MCF 10A (cell line): Measurements from ENCODE around the gene CLDN7. TPM values are rescaled to one million over a fixed set of nuclear protein-coding genes. Genes with fewer than 3 reads are reported as not detected.

Source experiments
- BruUV-seq: library from RNA; stranded (reverse); fragments of 400-500 nt; replicated peaks from 2 replicates; lab custom pipeline; 2021; lab: Mats Ljungman, UMichigan
- CTCF ChIA-PET: fragments of 300-600 bp; sonication (Branson Sonifier 250); formaldehyde crosslinking; extraction: SDS; loops from one replicate; lab custom pipeline; 2021; ENCODE audit warnings: antibody characterized with exemption, inconsistent platforms; lab: Yijun Ruan, JAX
- POLR2A ChIA-PET: fragments of 300-600, 350-650 bp; sonication (Branson Sonifier 250); formaldehyde crosslinking; extraction: SDS; loops from one replicate; lab custom pipeline; 2020; ENCODE audit warnings: antibody characterized with exemption, inconsistent platforms; lab: Yijun Ruan, JAX
- DNase-seq: peaks from one replicate; pipeline ENCODE4 v3.0.0-alpha.2; 2018; ENCODE audit not compliant: unreplicated experiment
- H3K27ac Mint-ChIP-seq: one replicate; pipeline ENCODE4 v1.8.0; 2022; ENCODE audit warnings: mild to moderate bottlenecking, low read depth, mixed read lengths; ENCODE audit not compliant: unreplicated experiment
- H3K27me3 Mint-ChIP-seq: one replicate; pipeline ENCODE4 v1.8.0; 2022; ENCODE audit warnings: mixed read lengths; ENCODE audit not compliant: insufficient read depth, unreplicated experiment
- H3K36me3 Mint-ChIP-seq: one replicate; pipeline ENCODE4 v1.8.0; 2022; ENCODE audit warnings: mild to moderate bottlenecking, moderate library complexity, mixed read lengths; ENCODE audit not compliant: insufficient read depth, unreplicated experiment
- H3K4me1 Mint-ChIP-seq: one replicate; pipeline ENCODE4 v1.8.0; 2022; ENCODE audit warnings: mixed read lengths; ENCODE audit not compliant: insufficient read depth, unreplicated experiment
- H3K4me3 Mint-ChIP-seq: one replicate; pipeline ENCODE4 v1.8.0; 2022; ENCODE audit warnings: mild to moderate bottlenecking, moderate library complexity, mixed read lengths; ENCODE audit not compliant: unreplicated experiment
- H3K9me3 Mint-ChIP-seq: one replicate; pipeline ENCODE4 v1.8.0; 2022; ENCODE audit warnings: mixed read lengths; ENCODE audit not compliant: unreplicated experiment
- CTCF ChIP-seq: fragments of 200-600 bp; IDR thresholded peaks from one replicate; pipeline ENCODE4 v1.8.0; 2022; ENCODE audit warnings: antibody characterized with exemption, mild to moderate bottlenecking; ENCODE audit not compliant: unreplicated experiment
- intact Hi-C: fragments of 100-400 bp; cut with micrococcal nuclease; formaldehyde crosslinking; loops from 2 replicates; pipeline ENCODE4 v1.14.1; 2022
- total RNA-seq: library from RNA; stranded (reverse); gene quantifications from 2 replicates; pipeline ENCODE4 v1.2.3, GENCODE V29; 2022

CLDN7 gene
- total RNA-seq, 1 experiment from 2014 or later = 23.9 TPM

GRCh38 chr17:7234083-7234951, 28.0 kb downstream of the CLDN7 start, which contains the start of gene DVL2:
Gene DVL2 (minus strand): TSS chr17:7234517. CDS start chr17:7234262, 255 bp downstream.
- H3K36me3 Mint-ChIP-seq = peaks cover 76% of the 10 kb centered on the region
- POLR2A ChIA-PET = interaction anchor here (0.7 to 14.3 kb wide), 14 partner anchors 9 to 727 kb away, joined by 3 to 278 read pairs (median 5); partner anchors contain the start of genes ACADVL, CTDNEP1, DLG4 and ELP5
- H3K9me3 Mint-ChIP-seq = no peaks in the 10 kb centered on the region
- TF ChIP-seq CTCF = no peak
- H3K4me3 Mint-ChIP-seq = peak within 1 kb of the TSS; percentile 91
- intact Hi-C loops = no loop called here
- H3K27me3 Mint-ChIP-seq = no peaks in the 10 kb centered on the region
- DNase-seq = peak; percentile 92
- peak within 1 kb of the TSS; percentile 94 for H3K27ac Mint-ChIP-seq
- CTCF ChIA-PET = interaction anchor here (0.5 to 1.7 kb wide), 4 partner anchors 9 to 152 kb away, joined by 3 to 9 read pairs (median 4); partner anchors contain the start of genes ACADVL, ASGR1 and DLG4
- TSS peak; percentile 16 for BruUV-seq
- H3K4me1 Mint-ChIP-seq = peaks cover 30% of the 10 kb centered on the region

GRCh38 chr17:7233701-7234082, 28.6 kb downstream of the CLDN7 start:
- Mint-ChIP-seq H3K27me3 (no peaks in the 10 kb centered on the region), H3K4me1 (peaks cover 30% of the 10 kb centered on the region), H3K36me3 (peaks cover 76% of the 10 kb centered on the region), H3K9me3 (no peaks in the 10 kb centered on the region), H3K27ac (peak overlapping the region; percentile 94), H3K4me3 (peak overlapping the region; percentile 91)
- no peak for TF ChIP-seq CTCF
- BruUV-seq = no TSS peak
- POLR2A ChIA-PET = interaction anchor here (0.8 to 14.3 kb wide), 9 partner anchors 9 to 198 kb away, joined by 4 to 278 read pairs (median 7); partner anchors contain the start of genes ACADVL, CTDNEP1, DLG4 and ELP5
- CTCF ChIA-PET = interaction anchor here (0.7 to 1.7 kb wide), 3 partner anchors 10 to 151 kb away, joined by 3 to 9 read pairs (median 4); partner anchors contain the start of genes ACADVL and DLG4
- intact Hi-C loops = no loop called here
- DNase-seq = no peak

- DNase-seq = no peak
- BruUV-seq = TSS peak; percentile 6
- Mint-ChIP-seq H3K27ac (no peak overlapping the region), H3K4me3 (peak overlapping the region; percentile 91), H3K4me1 (peaks cover 35% of the 10 kb centered on the region), H3K36me3 (peaks cover 86% of the 10 kb centered on the region), H3K9me3 (no peaks in the 10 kb centered on the region), H3K27me3 (no peaks in the 10 kb centered on the region)
- intact Hi-C loops = no loop called here
- POLR2A ChIA-PET = interaction anchor here (3.5 to 14.3 kb wide), 2 partner anchors 11 kb away, joined by 35 to 278 read pairs; partner anchors contain the start of genes ACADVL, DLG4 and GABARAP
- TF ChIP-seq CTCF = no peak
- CTCF ChIA-PET = interaction anchor here (0.7 to 1.4 kb wide), 2 partner anchors 9 to 12 kb away, joined by 3 to 5 read pairs; no protein-coding TSS in a partner anchor
Observed at GRCh38 chr17:7232114-7232513, 30.2 kb downstream of the CLDN7 start.

GRCh38 chr17:7229504-7229903, 32.8 kb downstream of the CLDN7 start:
- POLR2A ChIA-PET = interaction anchor here (0.8 to 14.3 kb wide), 2 partner anchors 8 to 67 kb away, joined by 3 to 278 read pairs; partner anchors contain the start of genes ACADVL and DLG4
- BruUV-seq = no TSS peak
- Mint-ChIP-seq H3K4me3 (no peak overlapping the region), H3K9me3 (no peaks in the 10 kb centered on the region), H3K4me1 (peaks cover 18% of the 10 kb centered on the region), H3K27me3 (no peaks in the 10 kb centered on the region), H3K36me3 (peaks cover 78% of the 10 kb centered on the region), H3K27ac (peak overlapping the region; percentile 84)
- CTCF ChIA-PET = interaction anchor here (1.1 kb wide), 1 partner anchor 183 kb away, joined by 4 read pairs; no protein-coding TSS in a partner anchor
- no peak for TF ChIP-seq CTCF
- intact Hi-C loops = no loop called here
- no peak for DNase-seq
